Inflammatory macrophage (primary cell): ENCODE results near the gene C16orf54.
"Not testable (repeated sequence)": the region's sequence is repeated elsewhere in the genome, so short reads cannot be mapped to it uniquely, and the experiment has no call there.

Source experiments
- DNase-seq, 2 donors: peaks; one replicate each; pipeline ENCODE4 v3.0.0-alpha.2; 2020 to 2022

The C16orf54 gene

DNA sequence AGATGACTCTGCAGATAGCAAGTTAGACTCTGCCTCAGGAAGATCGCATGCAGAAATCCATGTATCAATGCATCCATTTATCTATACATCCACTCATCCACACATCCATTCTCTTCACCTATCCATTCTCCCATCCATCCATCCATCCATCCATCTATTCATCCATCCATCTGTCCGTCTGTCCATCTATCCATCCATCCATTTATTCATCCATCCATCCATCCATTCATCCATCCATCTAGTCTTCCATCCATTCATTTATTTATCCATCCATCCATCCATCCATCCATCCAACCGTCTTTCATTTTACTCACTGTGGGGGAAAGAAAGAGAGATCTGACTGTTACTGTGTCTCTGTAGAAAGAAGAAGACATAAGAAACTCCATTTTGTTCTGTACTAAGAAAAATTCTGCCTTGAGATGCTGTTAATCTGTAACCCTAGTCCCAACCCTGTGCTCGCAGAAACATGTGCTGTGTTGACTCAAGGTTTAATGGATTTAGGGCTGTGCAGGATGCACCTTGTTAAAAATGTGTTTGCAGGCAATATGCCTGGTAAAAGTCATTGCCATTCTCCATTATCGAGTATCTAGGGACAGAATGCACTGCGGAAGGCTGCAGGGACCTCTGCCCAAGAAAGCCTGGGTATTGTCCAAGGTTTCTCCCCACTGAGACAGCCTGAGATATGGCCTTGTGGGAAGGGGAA is 5.7 kb downstream of the C16orf54 start:
- DNase-seq = not testable (repeated sequence)

DNA sequence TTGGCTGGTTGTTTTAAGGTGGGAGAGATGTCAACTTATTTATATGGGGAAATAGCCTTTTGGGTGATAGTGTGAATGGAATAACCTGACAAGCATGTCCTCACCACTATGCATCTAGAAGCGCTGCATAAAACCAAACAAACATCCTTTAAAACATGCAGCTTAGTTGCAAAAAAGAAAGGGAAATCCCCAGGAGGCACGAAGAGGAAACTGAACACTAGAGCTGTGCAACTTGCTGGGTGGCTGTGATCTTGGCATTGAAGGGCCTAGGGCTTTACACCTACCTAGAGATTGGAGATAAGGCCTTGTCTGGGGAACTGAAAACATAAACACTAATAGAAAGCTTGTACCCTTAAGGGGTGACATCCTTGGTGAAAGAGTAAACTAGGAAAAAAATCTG is 7.3 kb downstream of the C16orf54 start:
- peak; percentile 70 to 75 for DNase-seq

DNA sequence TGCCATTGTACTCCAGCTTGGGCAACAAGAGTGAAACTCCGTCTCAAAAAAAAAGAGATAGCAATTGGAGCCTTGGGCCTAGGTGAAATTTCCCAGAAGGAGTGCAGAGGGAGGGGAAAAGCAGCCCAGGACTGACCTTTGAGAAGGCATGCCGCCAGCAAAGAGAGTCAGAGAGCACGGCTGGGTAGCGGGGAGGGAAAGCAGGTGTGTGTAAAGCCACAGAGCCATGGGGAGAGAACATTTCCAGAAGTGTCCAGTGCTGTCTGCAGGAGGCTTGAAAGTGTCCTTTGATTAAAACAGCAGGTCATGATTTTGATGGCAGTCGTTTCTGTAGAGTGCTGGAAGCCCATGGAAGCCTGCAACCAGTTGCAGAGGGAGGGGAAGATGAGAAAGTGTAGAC is 8.1 kb downstream of the C16orf54 start:
- no peak for DNase-seq

DNA sequence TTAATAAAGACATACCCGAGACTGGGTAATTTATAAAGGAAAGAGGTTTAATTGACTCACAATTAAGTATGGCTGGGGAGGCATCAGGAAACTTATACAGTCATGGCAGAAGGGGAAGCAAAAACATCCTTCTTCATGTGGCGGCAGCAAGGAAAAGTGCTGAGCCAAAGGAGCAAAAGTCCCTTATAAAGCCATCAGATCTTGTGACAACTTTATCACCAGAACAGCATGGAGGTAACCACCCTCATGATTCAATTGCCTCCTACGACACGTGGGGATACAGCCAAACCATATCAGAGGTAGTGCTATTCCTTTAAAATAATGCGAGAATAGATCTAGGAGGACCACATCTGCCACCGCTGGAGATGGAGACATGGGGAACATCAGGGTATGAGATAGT is 9.0 kb downstream of the C16orf54 start:
- DNase-seq = peak; percentile 74 to 89

DNA sequence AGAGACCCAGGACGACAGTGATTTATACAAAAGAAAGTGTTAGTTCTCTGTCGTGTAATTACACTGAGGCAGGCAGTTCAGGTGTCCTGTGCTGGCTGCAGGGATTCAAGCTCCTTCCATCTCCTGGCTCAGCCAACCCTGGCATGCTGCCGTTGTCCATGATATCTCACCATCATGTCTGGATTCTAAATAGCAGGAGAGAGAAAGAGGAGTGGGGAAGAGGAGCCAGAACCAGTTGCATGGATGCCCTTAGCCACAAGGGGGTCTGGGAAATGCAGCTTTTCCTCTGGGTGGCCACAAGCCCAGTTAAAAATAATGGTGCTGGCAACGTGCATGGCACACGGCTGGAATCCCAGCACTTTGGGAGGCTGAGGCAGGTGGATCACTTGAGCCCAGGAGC is 9.7 kb downstream of the C16orf54 start:
- no peak for DNase-seq

DNA sequence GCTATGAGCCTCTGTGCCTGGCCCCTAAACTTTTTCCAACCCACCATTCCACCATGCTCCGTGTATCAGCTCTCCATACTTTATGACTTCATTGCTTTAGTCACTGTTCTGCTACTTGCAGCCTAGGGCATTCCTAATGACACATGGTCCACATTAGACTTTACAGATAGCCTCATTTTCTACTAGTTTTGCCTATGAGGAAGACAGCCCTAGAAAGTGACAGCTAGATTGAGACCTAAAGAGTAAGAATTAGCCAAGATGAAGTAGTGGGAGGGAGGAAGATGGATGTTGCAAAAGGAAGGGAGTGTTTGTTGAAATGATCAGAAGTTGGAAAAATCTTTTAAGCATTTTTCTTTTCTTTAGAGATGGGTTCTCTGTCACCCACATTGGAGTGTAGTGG is 11.0 kb downstream of the C16orf54 start:
- peak; percentile 79 to 90 for DNase-seq

DNA sequence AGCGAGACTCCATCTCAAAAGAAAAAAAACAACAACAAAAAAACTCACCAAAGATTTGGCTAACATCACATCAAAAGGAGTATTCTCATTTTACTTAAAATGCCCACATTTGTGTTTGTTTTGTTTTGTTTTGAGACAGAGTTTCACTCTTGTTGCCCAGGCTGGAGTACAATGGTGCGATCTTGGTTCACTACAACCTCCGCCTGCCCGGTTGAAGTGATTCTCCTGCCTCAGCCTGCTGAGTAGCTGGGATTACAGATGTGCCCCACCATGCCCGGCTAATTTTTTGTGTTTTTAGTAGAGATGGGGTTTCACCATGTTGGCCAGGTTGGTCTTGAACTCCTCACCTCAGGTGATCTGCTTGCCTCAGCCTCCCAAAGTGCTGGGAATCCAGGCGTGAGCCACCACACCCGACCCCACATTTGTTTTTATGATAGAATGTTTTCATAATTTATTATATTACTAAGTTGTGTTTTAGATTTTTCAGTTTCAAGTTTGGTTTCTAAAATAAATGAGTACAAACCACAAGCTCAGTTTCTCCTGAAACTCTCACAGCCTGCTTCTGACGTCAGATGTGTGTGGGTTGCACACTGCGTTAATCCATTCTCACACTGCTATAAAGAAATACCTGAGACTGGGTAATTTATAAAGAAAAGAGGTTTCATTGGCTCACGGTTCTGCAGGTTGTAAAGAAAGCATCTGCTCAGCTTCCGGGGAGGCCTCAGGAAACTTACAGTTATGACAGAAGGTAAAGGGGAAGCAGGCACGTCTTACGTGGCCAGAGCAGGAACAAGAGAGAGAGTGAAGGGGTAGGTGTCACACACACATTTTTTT is 13.8 kb downstream of the C16orf54 start:
- not testable (repeated sequence) for DNase-seq

DNA sequence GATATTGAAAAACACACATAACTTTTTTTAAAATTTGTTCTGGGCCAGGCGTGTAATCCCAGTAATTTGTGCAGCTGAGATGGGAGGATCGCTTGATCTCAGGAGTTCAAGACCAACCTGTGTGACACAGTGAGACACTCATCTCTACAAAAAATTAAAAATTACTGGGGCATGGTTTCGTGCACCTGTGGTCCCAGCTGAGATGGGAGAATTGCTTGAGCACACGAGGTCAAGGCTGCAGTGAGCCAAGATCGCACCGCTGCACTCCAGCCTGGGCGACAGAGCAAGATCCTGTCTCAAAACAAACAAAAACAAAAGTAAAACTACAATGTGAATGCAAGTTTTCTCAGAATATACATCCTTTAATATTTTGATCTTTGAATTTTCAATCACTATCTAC is 15.1 kb downstream of the C16orf54 start:
- no peak for DNase-seq

DNA sequence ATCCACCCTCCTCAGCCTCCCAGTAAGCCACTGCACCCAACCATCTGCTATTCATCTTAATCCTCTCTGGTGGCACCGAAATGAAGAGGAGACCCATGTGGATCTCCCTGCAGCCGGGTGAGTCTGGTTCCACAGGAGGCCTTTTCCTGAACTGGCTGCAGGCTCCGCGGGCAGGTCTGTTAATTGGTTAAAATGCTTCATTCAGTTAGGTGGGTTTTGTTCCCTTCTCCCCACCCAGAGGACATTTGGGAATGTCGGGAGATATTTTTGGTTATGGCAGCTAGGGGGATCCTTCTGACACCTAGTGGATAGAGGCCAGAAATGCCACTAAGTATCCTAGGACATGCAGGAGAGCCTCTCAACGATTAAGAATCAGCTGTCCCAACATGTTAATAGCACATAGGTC is 16.7 kb downstream of the C16orf54 start:
- DNase-seq = peak; percentile 34 to 48

DNA sequence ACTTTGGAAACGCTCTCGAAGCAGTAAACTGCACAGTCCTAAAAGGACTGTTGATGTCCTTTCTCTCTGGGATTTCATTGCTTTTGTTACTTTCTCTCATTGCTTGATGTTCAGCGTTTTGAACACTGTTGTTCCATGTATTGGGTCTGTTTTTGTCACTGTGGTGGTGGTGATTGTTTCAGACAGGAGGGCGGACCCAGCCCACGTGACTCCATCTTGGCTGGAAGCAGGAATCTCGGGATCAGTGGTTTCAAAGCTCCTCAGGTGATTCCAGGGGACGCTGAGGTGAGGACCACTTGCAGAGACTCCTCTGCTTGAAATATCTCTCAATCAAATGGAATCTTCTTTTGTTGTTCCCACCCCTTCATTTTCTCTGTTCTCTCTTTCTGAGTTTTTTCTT is 18.3 kb downstream of the C16orf54 start:
- no peak for DNase-seq

DNA sequence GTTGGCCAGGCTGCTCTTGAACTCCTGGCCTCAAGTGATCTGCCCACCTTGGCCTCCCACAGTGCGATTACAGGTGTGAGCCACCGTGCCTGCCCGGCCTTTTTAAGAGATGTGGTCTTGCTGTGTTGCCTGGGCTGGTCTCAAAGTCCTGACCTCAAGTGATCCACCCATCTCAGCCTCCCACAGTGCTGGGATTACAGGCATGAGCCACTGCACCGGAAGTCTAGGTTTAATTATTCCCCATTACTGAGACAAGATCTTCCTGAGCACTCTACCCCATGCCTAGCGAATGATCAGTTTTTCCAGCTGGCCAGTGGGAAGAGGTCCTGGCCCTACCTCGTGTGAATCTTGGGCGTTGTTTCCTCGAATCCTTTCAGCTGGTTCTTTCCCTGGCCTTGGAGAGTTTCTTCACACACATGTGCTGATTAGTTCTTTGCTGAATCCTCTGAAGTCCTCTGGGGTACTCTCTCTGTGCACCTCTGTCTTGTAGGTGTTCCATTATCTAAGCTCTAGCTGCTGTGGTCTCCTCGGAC is 18.9 kb downstream of the C16orf54 start:
- no peak for DNase-seq

DNA sequence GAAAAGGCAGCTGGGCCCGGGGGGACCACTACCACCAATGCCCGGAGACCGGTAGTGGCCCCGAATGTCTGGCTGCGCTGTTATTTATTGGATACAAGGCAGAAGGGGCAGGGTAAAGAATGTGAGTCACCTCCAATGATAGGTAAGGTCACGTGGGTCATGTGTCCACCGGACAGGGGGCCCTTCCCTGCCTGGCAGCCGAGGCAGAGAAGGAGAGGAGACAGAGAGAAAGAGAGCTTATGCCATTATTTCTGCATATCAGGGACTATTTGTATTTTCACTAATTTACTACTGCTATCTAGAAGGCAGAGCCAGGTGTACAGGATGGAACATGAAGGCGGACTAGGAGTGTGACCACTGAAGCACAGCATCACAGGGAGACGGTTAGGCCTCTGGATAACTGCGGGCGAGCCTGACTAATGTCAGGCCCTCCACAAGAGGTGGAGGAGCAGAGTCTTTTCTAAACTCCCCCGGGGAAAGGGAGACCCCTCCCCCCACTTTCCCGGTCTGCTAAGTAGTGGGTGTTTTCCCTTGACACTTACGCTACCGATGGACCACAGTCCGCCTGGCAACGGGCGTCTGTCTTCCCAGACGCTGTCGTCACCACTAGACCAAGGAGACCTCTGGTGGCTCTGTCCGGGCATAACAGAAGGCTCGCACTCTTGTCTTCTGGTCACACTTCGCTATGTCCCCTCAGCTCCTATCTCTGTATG is 24.5 kb downstream of the C16orf54 start:
- peak; percentile 65 to 77 for DNase-seq

DNA sequence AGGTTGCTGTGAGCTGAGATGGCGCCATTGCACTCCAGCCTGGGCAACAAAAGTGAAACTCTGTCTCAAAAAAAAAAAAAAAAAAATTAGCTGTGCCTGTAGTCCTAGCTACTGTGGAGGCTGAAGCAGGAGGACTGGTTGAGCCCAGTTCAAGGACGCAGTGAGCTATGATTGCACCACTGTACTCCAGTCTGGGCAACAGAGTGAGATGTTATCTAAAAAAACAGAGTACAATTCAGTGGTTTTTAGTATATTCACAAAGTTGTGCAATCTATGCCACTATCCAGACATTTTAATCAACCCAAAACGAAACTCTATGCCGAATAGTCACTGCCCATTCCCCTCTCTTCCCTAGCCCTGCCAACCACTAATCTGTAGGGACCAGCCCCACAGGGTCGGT is 25.1 kb downstream of the C16orf54 start:
- no peak for DNase-seq

DNA sequence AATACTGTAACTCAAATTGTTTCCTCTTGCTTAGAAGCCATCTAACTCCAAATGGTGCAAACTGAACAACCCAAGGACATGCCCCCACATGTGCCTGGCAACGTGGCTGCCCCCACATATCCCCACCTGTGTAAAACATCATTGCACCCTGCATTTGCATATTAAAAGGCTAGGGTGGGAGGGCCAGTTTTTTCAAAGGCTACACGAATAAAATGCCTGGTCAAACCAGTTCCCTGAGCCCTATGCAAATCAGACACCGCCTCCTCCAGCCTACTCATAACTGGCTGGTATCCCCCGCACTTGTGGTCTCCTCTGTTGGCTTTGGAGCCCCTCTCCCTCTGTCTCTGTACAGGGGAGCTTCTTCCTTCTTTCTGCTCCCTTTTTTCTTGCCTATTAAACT is 26.7 kb downstream of the C16orf54 start:
- no peak for DNase-seq

DNA sequence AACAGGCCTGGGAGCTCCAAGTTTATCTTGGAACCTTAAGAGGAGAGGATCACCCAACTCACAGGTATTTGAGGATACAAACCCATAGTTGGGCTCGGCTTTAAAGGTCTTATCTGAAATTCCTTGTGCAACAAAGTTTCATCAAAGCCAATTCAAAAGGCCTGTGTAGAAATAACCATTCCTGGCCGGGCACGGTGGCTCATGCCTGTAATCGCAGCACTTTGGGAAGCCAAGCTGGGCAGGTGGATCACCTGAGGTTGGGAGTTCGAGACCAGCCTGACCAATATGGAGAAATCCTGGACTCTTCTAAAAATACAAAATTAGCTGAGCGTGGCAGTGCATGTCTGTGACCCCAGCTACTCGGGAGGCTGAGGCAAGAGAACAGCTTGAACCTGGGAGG is 28.7 kb downstream of the C16orf54 start:
- DNase-seq = no peak

DNA sequence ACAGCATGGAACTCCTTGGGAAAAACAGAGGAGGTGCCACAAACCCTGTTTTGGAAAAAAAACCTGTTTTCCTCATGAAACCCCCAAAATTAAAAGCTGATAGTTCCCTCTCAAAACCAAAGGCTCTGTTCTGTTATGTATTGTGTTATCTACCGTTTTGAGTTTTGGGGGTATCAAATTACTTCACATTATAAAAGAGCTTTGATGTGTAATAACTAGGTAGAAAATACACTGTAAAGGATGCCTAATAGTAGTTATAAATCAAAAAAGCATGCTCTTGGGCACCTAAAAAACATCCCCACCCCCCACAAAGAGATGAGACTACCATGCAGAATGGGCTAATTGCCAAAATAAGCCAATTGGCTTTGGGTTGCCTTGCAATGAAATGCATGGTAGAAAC is 30.8 kb downstream of the C16orf54 start:
- DNase-seq = no peak

DNA sequence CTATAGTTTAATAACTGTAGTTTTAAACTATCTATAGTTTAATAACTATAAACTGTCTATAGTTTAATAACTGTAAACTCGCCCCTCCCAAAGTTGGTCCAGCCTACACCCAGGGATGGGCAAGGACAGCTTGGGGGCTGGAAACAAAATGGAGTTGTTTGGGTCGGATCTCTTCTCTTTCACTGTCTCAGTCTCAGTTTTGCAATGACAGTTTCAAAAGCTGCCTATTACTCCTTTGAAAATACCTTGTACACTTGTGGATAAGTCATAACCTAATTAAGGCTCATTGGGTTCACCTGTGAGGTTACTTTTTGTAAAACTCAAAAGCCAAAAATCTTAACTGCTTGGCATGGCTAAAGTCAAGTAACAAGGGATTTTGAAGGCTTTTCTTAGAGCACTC is 31.4 kb downstream of the C16orf54 start:
- DNase-seq = no peak

DNA sequence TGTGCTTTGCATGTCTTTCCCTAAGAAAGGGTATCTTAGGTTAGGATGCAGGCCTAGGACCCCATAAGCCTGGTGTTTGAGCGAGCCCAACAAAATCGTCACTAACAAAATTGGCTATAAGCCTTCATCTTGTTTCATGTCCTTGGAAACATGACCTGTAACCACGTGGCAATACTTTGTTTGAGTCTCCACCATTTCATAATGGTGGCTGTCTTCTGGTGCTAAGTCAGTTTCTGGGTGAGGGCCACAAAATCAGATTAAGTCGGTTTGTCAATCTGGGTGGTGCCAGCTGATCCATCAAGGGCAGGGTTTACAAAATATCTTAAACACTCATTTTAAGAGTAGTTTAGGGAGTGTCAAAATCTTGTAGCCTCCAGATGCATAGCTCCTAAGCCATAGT is 33.0 kb downstream of the C16orf54 start:
- no peak for DNase-seq

DNA sequence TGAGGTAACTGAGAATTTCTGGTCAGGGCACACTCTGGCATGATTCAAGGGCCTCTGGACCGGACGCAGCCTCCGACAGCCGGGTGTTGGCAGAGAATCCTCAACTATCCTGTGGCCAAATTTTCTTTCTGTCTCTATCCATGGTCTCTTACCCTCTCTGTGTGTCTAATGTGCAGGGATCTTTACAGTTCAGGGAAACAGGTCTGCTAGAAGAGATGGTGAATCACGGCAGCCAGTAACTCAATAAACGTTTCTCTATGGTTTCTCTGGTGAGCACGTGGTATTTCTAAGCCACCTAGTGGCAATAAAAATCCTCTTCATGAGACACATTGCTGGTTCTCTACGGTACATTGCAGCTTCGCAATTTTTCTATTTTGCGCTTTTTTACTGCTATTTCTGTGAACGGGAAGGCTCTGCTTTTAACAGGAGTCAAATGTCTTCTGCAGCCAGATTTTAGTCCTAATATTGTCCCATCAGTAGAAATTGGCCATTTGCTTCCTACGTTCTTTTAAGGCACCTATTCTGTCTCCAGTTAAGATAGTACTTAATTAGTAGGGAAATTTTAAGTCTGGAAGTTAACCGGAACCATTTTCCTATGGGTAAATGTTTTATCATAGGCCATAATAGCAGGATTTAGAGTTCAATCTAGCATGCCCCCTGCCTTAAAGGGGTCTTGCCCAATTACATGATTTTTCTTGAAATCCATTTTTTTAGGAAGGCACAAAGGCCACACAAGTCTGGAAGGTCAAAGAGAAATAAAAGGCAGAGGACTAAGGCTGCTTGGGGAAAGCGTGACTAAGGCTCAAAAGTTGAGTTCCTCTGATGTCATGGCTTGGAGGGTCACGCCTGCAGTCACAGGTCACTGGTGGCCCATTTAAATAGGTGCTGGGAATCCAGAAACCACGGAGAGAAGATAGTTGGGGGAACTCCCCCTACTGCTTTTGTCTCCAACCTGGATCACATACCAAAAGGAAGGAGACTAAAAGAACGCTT is 35.3 kb downstream of the C16orf54 start:
- DNase-seq = peak; percentile 71 to 77

DNA sequence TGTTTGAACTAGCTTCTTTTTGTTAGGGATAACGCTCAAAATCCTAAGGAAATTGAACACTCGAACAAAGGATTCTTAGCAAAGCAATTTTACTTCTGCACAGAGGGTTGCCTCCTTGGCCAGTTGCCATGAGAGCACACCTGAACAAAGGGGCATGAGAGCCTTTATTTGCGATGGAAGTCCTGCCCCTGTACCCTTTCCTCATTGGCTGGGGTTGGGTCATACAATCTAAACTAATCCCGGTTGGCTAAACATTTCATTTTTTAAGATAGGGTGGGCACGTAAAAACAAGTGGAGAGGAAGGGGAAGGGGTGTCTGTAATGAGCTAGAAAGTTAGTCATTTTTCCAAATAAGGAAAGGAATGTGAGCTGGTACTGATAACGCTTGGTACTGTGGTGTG is 36.1 kb downstream of the C16orf54 start:
- DNase-seq = not testable (repeated sequence)

DNA sequence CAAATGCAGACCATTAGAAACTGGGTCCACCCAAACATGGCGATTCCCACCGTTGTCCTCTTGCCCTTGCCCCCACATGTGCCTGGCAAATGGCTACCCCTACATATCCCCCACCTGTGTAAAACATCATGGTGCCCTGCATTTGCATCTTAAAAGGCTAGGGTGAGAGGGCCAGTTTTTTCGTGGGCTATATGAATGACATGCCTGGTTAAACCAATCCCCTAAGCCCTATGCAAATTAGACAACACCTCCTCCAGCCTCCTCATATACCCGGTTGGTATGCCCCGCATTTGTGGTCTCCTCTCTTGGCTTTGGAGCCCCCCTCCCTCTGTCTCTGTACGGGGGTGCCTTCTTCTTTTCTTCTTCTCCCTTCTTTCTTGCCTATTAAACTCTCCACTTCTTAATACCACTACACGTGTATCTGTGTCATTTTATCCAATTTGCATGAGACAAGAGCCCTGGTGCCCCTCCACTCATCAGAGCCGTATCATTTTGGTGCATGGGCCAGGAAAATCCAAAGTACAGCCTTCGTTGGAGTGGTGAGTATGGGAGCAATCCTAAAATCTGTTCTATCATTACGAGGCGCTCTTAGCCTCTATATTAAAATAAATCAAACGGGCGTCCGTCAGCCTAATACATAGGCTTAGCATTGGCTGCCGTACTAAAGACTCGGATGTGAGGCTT is 36.7 kb downstream of the C16orf54 start:
- DNase-seq = no peak
